ENCODE measurements around the gene AKAP14. TPM values are rescaled to one million over a fixed set of nuclear protein-coding genes. Genes with fewer than 3 reads are reported as not detected.
"Not testable (repeated sequence)": the region's sequence is repeated elsewhere in the genome, so short reads cannot be mapped to it uniquely, and the experiment has no call there.

The AKAP14 gene
- polyA plus RNA-seq (ENCODE audit: insufficient read length in 12 of 12) = not detected
- long read RNA-seq, donor 1, partial matches to known transcripts = 0 of 1 reads
- long read RNA-seq, donor 1, other reads (novel, unspliced or antisense) = 0 of 1 reads
- long read RNA-seq, donor 2 = 0 reads
- long read RNA-seq, donor 3, partial matches to known transcripts = 14 of 180 reads
- long read RNA-seq, donor 3, other reads (novel, unspliced or antisense) = 166 of 180 reads
- long read RNA-seq, donor 4 = 0 reads
- long read RNA-seq, donor 5 = 0 reads
- long read RNA-seq, donor 6 = 0 reads
- long read RNA-seq, donor 7 = 0 reads
- long read RNA-seq, donor 8 = 0 reads
- long read RNA-seq, donor 9 = 0 reads
- long read RNA-seq, donor 10, partial matches to known transcripts = 0 of 1 reads
- long read RNA-seq, donor 10, other reads (novel, unspliced or antisense) = 0 of 1 reads
- long read RNA-seq, donor 11 = 0 reads

DNA sequence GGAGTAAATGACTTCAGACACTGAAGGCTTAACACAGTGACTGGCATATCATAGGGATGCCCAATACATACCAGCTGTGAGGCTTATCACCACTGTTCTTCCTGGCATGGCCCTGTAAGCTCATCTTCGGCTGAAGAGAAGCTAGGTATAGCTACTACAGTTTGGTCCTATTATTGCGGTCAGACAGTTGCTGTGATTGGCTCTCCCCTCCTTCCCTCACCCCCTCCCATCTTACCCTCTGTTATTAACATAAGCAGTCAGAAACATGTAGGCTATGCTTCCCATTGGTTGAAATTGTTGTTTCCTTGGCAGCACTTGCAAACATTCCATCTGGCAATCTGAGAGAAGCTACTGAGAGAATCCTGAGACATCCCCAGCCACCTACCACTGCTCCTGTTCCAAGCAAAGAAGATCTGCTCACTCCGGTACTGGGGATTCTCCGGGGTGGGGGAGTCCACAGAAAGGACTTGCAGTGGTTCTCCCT is at the start of gene AKAP14:
Gene AKAP14, plus strand, starts transcription at position 51 of the 484 bp plus-strand sequence. CDS start 7,331 bp downstream, outside the sequence.
- no peak for DNase-seq

DNA sequence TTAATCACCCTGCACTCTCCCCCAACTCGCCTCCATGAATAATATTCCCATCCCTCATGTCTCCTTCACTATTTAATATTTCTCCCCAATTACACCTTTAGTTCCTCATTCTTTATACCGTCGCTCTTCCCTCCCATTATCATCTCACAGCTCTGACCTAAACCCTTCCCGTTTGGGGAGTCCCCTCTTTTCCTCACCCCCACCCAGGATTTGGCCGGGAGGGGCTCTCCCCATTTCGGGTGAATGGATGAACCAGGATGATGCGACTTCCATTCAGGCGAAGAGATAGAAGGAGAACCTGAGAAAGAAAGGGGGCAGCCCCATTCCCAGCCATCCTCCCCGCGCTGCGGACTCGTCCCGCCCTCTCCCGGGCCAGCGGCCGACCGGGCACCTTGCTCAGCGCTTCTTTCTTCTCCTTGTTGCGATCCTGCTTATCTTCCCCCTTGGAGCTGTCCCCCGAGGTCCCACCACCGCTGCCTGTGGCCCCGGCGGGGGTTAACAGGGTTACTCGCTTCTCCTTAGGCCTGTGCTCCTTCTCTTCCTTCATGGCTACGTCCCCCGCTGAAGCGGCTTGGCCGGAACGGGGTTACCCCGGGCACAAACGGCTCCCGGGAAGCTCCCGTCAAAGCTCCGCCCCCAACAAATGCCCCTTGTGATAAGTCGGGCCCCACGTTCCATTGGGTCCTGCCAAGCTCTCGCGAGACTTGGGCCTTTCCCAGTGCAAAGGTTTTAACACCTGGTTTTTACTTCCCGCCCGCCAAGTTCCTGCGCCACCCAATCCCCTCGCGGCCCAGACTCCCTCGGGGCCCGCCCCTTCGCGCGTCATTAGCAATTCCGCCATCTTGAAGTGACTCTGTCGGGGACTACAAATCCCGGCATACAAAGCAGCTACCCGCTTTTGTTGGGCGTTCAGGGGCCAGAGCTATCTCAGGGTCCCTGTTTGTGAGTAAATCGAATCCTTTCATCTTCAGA is 43.0 kb upstream of the AKAP14 start, which contains the start of gene UPF3B:
Gene UPF3B, minus strand, starts transcription at position 582 of the 972 bp plus-strand sequence. Its CDS starts 35 bp downstream, at position 547.
- DNase-seq = peak; percentile 88

DNA sequence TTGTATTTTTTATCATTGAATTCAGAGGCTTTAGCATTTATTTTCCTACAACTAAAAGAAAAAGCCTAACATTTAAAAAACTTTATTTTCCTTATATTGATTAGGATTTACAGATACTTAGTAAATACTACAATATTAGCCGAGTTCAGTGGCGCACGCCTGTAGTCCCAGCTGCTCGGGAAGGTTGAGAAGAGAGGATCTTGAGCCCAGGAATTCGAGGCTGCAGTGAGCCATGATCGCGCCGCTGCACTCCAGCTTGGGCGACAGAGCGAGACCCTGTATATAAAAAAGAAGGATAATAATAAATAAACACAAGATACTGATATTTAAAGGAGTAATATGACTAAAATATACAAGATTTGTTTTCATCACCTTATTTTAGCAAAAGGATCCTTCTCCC is 42.2 kb upstream of the AKAP14 start:
- DNase-seq = no peak

DNA sequence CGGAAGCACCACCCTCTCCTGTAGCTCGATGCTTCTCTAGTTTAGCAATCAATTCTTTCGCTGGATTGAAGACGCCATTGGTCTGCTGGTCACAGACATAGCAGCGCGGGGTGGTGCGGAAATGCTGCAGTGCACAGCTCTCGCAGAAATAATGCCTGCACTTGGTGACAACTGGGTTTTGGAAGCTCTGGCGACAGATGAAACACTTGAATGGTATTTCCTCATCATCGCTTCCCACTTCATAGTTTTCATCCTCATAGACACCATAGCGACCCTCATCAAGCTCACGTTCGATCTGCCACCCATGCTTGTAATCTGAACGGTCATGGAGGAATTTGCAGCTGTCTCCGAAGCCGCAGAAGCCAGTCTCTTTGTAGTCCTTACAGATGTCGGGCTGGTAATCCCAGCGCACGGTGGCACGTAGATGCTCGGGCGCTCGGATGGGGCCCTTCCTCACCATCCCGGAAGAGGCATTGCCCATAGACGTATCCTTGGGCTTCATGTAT is 25.0 kb upstream of the AKAP14 start:
- peak; percentile 20 for DNase-seq

DNA sequence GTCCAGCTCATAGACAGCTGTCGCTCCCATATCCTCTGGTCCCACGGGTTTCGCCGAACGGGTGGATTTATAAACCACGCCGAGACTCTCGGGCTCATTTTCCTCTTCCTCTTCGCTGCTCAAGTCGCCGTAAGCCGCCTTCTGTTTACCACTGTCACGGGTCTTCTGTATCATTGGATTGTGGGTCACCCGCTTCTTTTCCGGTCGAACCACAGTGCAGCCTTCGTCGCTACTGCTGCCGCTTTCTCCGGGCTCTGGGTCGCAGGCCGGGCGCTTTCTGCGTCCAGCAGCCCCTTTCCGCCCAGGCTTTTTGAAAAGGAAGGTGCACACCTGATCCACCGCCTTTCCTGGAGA is 24.5 kb upstream of the AKAP14 start:
- DNase-seq = peak; percentile 28

DNA sequence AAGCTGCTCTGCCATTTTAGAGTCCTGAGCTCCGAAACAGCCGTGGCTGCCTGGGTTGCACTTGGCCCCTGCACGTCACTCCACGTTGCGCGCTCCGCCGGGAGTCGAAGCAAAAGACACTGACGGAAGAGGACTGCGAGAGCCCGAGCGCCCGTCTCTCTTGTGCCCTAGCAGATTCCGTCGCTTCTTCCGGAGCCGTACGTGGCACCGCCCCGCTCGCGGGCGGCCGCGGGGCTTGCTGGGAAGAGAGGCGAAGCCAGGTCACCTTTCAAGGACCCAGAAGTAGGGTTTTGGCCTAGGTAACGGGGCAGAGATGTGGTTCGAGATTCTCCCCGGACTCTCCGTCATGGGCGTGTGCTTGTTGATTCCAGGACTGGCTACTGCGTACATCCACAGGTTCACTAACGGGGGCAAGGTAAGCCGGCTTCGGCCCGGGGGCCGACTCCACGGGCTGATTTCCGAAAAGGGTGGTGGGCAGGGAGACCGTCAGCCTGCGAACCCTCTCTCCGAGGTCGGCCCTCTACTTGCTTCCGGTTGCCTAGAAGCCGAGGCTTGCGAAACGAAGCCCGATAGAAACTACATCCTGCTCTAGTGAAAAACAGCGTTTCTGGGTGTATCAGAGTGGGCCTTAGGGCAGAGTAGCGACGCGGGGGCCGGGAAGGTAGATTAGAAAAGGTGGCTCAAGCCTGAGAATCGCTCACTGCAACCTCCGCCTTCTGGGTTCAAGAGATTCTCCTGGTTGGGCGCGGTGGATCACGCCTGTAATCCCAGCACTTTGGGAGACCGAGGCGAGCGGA is 23.9 kb upstream of the AKAP14 start, which contains the start of the genes NDUFA1 and RNF113A:
Gene NDUFA1, plus strand, starts transcription at position 234 of the 797 bp plus-strand sequence. Its CDS starts 80 bp downstream, at position 314.
Gene RNF113A, minus strand, starts transcription at position 135 of the 797 bp plus-strand sequence. Its CDS starts 120 bp downstream, at position 15.
- peak; percentile 82 for DNase-seq

DNA sequence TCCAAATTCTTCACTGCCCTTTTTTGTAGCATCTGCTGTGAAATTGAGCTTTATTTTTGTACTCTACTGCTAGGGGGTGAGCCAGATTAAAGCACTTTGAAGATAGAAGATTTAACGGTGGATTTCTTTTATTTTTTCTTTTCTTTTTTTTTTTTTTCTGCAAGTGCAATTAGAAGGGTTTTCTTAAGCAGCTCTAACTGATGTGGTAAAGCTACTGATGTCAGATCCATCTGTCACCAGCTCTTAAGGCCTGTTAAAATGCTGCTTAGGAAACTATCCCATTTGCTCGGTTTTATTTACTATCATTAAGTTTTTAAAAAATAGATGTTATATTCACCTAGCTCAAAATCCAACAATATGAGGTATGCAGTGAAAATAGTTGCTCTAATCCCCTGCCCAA is 17.0 kb upstream of the AKAP14 start:
- DNase-seq = no peak

DNA sequence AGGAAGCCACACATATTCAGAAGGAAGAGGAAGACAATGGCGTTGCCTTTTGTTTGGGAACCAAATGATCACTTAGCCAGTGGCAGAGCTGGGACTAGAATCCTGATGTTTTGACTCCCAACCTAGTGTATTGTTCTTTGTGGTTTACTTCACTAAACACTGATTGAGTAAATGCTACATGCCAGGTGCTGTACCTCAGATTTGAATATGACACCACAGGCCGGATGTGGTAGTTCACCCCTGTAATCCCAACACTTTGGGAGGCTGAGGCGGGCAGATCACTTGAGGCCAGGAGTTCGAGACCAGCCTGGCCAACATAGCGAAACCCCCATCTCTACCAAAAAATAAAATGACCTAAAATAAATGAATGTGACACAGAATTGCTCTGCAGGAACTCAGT is 15.6 kb upstream of the AKAP14 start:
- no peak for DNase-seq

DNA sequence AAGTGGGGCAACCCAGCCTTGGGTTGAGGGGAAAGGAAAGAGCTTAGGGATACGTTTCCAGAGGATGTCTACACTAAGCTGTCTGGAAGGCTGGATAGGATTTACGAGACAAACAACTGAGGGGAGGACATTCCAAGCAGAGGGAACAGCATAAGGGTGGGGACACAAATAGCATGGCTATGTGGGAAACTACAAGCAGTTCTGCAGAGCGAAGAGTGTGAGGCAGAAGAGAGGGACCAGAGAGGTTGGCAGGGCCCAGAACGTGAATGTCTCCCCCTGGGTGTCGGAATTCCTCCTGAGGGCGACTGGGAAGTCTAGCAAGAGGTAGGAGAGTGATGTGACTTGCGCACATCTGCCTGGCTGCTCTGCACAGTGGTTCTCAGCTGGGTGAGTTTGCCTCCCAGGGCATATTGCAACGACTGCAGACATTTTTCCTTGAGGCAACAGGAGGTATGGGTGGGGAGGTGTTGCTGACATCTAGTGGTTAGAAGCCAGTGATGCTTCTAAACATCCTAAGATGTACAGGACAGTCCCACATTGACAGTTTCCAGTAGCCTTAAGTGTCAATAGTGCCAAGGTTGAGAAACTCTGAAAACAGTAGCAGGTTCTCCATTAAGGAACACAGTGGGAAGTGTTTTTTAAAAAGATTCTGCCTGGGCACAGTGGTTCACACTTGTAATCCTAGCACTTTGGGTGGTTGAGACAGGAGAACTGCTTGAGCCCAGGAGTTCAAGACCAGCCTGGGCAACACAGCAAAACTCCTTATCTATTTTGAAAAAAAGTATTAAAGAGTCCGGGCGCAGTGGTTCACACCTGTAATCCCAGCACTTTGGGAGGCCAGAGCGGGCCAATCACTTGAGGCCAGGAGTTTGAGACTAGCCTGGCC is 14.9 kb upstream of the AKAP14 start:
- DNase-seq = peak; percentile 19

DNA sequence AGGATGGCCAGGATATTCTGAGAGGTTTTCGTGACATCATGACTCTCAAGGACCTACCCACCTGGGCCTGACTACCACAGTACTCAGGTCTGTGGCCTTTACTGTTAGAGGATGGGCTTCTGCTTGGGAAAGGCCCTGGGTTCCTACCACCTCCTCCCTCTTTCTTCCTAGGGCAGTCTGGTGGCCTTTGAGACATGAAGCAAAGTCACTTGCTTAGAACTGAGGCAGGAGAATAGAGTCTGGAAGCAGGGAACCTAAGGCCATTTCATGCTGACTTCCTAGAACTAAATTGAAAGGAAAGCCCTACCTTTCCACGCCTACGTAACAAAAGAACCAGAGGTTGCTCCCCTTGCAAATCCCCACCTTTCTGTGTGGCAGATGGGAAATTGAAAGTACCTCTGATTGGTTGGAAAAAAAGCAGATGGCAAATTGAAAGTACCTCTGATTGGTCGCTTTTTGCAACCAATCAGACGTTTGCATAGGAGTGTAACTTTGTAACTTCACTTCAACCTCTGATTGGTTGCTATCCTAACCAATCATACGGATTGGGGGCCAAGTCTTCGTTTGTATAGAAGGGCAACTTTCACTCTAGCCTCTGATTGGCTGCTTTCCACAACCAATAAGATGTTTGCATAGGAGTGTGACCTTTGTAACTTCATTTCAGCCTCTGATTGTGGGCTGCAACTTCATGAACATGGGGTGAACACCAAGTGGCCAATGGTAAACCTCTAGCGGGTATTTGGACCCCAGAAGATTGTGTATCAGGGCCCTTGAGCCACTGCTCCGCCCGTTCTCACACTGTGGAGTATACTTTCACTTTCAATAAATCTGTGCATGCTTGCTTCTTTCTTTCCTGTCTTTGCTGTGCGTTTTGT is 9.9 kb upstream of the AKAP14 start:
- DNase-seq = no peak

DNA sequence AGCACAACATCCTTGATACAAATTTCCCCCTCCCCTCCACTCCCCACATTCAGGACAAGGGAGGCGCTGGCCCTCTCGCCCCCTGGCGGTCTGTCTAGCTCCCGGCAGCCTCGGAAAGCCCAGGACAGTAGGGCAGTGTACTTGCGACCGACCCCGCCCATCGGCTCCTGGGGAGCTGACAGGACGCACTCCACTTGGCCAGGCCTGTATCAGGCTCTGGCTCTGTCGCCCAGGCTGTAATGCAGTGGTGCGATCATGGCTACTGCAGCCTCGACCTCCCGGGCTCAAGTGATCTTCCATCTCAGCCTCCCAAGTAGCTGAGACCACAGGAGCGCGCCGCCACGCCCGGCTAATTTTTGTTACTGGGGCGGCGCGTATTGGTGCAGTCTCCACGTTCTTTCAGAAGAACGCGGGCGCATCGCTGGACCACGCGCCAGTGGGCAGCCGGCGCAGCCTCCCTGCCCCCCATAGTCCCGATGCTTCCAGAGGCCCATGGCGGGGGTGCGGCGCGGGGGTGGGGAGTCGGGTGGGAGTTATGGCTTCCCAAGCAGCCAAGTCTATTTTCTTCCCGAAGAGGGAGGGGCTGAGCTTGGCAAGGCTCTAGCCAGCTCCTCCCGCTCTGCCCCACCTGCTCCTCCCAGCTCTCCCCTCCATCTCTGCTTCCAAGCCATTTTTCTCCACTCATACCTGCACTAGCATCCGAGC is 7.8 kb upstream of the AKAP14 start:
- peak; percentile 17 for DNase-seq

DNA sequence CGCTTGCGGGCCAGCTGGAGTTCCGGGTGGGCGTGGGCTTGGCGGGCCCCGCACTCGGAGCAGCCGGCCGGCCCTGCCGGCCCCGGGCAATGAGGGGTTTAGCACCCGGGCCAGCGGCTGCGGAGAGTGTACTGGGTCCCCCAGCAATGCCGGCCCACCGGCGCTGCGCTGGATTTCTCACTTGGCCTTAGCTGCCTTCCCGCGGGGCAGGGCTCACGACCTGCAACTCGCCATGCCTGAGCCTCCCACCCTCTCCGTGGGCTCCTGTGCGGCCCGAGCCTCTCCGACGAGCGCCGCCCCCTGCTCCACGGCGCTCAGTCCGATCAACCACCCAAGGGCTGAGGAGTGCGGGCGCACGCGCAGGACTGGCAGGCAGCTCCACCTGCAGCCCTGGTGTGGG is 5.1 kb upstream of the AKAP14 start:
- DNase-seq = not testable (repeated sequence)

DNA sequence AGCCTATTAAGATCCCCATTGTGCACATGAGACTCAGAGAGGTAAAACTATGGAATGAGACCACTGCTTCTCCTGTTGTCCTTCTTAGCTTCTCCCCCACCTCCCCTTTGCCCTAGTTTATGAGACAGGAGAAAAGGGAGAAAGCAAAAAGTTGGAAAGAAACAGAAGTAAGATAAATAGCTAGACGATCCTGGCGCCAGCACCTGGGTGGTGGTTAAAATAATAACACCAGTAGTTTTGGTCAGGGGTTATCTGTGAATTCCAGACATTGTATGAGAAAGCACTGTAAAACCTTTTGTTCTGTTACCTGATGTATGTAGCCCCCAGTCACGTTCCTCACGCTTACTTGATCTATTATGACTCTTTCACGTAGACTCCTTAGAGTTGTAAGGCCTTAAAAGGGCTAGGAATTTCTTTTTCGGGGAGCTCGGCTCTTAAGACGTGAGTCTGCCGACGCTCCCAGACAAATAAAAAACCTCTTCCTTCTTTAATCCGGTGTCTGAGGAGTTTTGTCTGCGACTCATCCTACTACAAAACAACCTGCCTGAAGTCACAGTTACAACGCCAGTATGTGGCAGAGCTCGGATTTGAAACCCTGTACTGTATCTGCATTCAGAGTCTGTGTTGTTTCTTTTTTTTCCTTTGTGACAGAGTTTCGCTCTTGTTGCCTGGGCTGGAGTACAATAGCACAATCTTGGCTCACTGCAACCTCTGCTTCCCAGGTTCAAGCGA is 3.6 kb upstream of the AKAP14 start:
- not testable (repeated sequence) for DNase-seq

DNA sequence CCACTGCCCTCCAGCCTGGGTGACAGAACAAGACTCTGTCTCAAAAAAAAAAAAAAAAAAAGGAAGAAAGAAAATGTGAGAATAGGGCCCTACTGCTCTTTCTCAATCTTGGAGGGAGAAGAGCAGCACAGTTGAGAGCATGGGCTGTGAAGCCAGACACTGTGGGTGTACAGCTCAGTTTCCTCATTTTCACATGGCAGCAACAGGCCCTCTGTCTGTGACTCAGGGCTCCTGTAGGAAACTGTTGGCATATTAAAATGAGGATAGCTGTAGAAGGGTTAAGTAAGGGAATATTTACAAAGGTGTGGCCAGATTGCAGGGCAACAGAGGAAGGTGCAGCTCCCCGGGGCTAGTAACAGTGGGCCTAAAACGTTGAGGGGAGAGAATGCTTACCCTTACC is 3.4 kb downstream of the AKAP14 start:
- no peak for DNase-seq

DNA sequence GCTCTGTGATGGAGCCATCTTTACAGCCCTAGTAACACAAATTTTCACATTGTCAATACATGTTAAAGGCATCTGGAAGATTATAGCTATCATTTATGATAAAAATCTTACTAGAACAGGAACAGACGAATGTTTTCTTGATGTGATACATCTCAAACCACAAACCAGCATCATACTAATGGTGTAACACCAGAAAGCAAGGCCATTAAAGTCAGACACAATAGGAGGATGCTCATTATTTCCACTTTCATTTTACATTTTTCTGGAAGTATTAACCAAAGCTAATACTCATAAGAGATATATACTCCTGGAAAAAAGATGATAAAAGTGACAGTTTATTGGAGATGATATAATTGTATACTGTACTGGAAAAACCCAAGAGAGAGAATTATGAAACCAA is 5.3 kb downstream of the AKAP14 start:
- DNase-seq = no peak

DNA sequence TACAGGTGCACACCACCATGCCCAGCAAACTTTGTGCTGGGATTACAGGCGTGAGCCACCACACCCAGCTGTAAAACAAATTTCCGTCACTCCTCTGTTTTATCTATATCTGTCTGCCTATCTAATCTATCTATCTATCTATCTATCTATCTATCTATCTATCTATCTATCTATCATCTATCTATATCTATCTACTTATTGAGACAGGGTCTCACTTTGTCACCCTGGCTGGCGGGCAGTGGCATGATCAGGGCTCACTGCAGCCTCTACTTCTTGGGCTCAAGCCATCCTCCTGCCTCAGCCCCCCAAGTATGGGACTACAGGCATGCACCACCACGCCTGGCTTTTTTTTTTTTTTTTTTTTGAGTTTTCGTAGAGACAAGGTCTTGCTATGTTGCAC is 20.6 kb downstream of the AKAP14 start:
- no peak for DNase-seq

DNA sequence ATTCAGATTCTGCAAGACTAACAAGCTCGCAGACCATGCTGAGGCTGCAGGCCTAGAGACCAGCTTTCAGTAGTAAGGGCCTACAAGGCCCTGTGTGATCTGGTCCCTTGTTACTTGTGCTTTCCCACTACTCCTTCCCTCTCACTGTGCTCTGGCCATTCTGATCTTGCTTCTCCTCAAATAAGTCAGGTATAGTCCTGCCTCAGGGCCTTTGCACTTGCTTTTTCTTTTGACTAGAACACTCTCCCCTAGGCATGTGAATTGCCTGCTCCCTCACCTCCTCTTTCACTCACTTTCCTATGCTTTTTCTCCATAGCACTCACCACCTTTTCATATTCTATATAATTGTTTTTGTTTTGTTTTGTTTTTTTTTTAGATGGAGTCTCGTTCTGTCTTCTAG is 22.2 kb downstream of the AKAP14 start:
- DNase-seq = no peak

Data from muscle of arm (tissue), 14 donors.